ENCODE results near the gene RAPGEF5. TPM values are rescaled to one million over a fixed set of nuclear protein-coding genes. Genes with fewer than 3 reads are reported as not detected.

RAPGEF5 gene
- total RNA-seq, 1 experiment from 2014 or later = 16.4 TPM

DNA sequence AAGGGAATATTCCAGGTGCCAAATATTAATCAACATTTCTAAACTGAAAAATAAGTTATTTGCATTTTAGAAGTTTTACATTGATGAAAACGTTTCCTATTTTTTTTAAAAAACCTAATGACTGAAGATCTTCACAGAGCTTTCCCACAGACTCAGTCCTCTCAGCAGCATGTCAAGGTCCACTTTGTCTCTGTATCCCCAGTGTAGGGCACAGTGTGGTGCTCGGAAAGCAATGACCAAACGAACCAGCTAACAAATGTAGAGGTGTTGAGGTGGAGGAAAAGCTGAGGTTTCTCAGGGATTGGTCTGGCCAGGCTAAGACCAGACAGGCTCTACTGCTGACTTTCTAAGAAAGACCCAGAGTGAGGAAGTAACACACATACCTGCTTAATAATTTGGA, 209.1 kb downstream of the RAPGEF5 start:
- DNase-seq = no peak
- no peaks in the 10 kb centered on the region for H4K20me1 ChIP-seq (ENCODE audit: insufficient read depth)
- H3K9me2 ChIP-seq (ENCODE audit: insufficient read depth) = no peaks in the 10 kb centered on the region
- H3K9me3 ChIP-seq (ENCODE audit: insufficient read depth, low read depth) = no peaks in the 10 kb centered on the region
- ChIA-PET CTCF (no interaction called here), POLR2A (ENCODE audit: unreplicated experiment) (no interaction called here)
- no peaks in the 10 kb centered on the region for H3K36me3 ChIP-seq (ENCODE audit: low read depth)
- TF ChIP-seq, protein P1, sequence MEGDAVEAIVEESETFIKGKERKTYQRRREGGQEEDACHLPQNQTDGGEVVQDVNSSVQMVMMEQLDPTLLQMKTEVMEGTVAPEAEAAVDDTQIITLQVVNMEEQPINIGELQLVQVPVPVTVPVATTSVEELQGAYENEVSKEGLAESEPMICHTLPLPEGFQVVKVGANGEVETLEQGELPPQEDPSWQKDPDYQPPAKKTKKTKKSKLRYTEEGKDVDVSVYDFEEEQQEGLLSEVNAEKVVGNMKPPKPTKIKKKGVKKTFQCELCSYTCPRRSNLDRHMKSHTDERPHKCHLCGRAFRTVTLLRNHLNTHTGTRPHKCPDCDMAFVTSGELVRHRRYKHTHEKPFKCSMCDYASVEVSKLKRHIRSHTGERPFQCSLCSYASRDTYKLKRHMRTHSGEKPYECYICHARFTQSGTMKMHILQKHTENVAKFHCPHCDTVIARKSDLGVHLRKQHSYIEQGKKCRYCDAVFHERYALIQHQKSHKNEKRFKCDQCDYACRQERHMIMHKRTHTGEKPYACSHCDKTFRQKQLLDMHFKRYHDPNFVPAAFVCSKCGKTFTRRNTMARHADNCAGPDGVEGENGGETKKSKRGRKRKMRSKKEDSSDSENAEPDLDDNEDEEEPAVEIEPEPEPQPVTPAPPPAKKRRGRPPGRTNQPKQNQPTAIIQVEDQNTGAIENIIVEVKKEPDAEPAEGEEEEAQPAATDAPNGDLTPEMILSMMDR (conservative IDR thresholded peaks at IDR 0.05) = no peak
- no peak for TF ChIP-seq EZH2 (IDR thresholded peaks at IDR 0.05; ENCODE audit: low read depth)
- H2AFZ ChIP-seq = no peak overlapping the region
- no peak overlapping the region for H3K4me3 ChIP-seq
- no peak overlapping the region for H3K4me2 ChIP-seq
- 0 out of 2 replicates have a peak, but pooled peaks cover 3% of the 10 kb centered on the region for H3K4me1 ChIP-seq (replicated peaks; ENCODE audit: insufficient read depth)
- H3K27me3 ChIP-seq (ENCODE audit: insufficient read depth, low read depth) = no peaks in the 10 kb centered on the region
- intact Hi-C loops (cut with micrococcal nuclease; ENCODE audit: unreplicated experiment) = no loop called here
- BruUV-seq (replicated peaks) = no TSS peak
- no peaks in the 10 kb centered on the region for H3K79me2 ChIP-seq (ENCODE audit: low read depth)
- H3K27ac ChIP-seq = no peak overlapping the region
- H3F3A ChIP-seq (ENCODE audit: insufficient read depth, low read depth) = no peaks in the 10 kb centered on the region

DNA sequence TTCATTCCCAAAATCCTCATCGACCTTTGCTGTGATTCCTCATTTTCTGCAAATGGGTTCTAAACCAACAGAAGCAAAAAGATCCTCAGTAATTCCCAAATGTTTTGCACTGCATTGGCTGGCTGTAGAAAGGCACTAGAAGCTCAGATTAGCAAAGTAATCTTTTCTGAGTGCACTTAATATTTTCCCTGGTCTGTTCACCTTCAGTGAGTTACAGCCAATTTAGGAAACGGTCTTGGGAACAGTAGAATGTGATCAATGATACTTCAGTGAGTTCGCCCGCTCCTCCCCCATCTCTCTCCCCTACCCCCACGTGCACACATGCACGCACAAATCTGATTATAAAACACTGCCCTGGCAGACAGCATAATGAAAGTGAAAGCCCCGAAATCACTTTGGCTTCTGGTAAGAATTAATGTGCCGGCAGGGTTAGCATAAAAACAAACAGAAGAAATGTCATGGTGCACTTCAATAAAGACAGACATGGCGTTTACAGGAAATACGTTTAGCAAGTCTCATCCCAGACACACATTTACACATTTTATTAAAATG, 209.9 kb downstream of the RAPGEF5 start:
- intact Hi-C loops (cut with micrococcal nuclease; ENCODE audit: unreplicated experiment) = no loop called here

DNA sequence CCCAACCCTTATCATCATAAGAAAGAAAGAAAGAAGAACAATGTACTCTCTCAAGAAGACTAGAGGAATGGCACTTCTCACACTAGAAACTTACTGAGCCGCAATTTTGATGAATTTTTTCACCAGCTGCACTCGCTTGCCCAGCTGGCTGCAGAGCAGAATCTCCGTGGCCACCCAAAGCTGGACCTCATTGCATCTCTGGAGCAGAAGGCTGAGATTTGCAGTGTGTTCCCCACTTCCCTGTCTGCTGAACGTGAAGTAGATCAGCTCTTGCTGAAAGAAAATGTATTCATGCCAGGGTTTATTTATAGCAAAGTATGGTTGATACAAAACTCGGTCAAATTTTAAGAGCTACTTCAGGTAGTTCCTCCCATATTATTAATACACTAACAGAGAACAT, 212.0 kb downstream of the RAPGEF5 start:
- H3K27ac ChIP-seq = no peak overlapping the region
- H3K9me2 ChIP-seq (ENCODE audit: insufficient read depth) = no peaks in the 10 kb centered on the region
- CTCF ChIA-PET = no interaction called here
- BruUV-seq (replicated peaks) = no TSS peak
- POLR2A ChIA-PET (ENCODE audit: unreplicated experiment) = interaction anchor here (0.5 kb wide), 1 partner anchor 23 kb away, joined by 3 read pairs; no protein-coding TSS in a partner anchor
- H3K79me2 ChIP-seq (ENCODE audit: low read depth) = no peaks in the 10 kb centered on the region
- H2AFZ ChIP-seq = no peak overlapping the region
- no peak overlapping the region for H3K4me3 ChIP-seq
- H3K27me3 ChIP-seq (ENCODE audit: insufficient read depth, low read depth) = no peaks in the 10 kb centered on the region
- TF ChIP-seq EZH2 (IDR thresholded peaks at IDR 0.05; ENCODE audit: low read depth) = no peak
- TF ChIP-seq, protein P1 (conservative IDR thresholded peaks at IDR 0.05) = no peak
- no peaks in the 10 kb centered on the region for H4K20me1 ChIP-seq (ENCODE audit: insufficient read depth)
- intact Hi-C loops (cut with micrococcal nuclease; ENCODE audit: unreplicated experiment) = no loop called here
- H3K4me2 ChIP-seq = no peak overlapping the region
- no peaks in the 10 kb centered on the region for H3F3A ChIP-seq (ENCODE audit: insufficient read depth, low read depth)
- H3K4me1 ChIP-seq (replicated peaks; ENCODE audit: insufficient read depth) = no peaks in the 10 kb centered on the region
- H3K9me3 ChIP-seq (ENCODE audit: insufficient read depth, low read depth) = no peaks in the 10 kb centered on the region
- no peaks in the 10 kb centered on the region for H3K36me3 ChIP-seq (ENCODE audit: low read depth)
- no peak for DNase-seq

More for the DNA sequence above, 209.9 kb downstream of the RAPGEF5 start:
- POLR2A ChIA-PET (ENCODE audit: unreplicated experiment) = no interaction called here
- Histone ChIP-seq H3K79me2 (ENCODE audit: low read depth) (no peaks in the 10 kb centered on the region), H3K9me3 (ENCODE audit: insufficient read depth, low read depth) (no peaks in the 10 kb centered on the region), H3K36me3 (ENCODE audit: low read depth) (no peaks in the 10 kb centered on the region), H3K27me3 (ENCODE audit: insufficient read depth, low read depth) (no peaks in the 10 kb centered on the region), H3K27ac (no peak overlapping the region), H3K4me2 (no peak overlapping the region), H3F3A (ENCODE audit: insufficient read depth, low read depth) (no peaks in the 10 kb centered on the region), H3K9me2 (ENCODE audit: insufficient read depth) (no peaks in the 10 kb centered on the region), H3K4me1 (replicated peaks; ENCODE audit: insufficient read depth) (0 out of 2 replicates have a peak, but pooled peaks cover 3% of the 10 kb centered on the region), H4K20me1 (ENCODE audit: insufficient read depth) (no peaks in the 10 kb centered on the region), H3K4me3 (no peak overlapping the region), H2AFZ (no peak overlapping the region)
- TF ChIP-seq, protein P1 (conservative IDR thresholded peaks at IDR 0.05) = no peak
- BruUV-seq (replicated peaks) = no TSS peak
- DNase-seq = no peak
- CTCF ChIA-PET = no interaction called here
